Colonic mucosa (tissue), 4 donors: Measurements from ENCODE around the gene FDXACB1. TPM values are rescaled to one million over a fixed set of nuclear protein-coding genes. Genes with fewer than 3 reads are reported as not detected.

Experiments
- DNase-seq: peaks from one replicate; pipeline ENCODE4 v3.0.0-alpha.2; 2020
- H3K27ac ChIP-seq: fragments of 200-600 bp; one replicate; pipeline ENCODE4 v1.8.0; 2021
- H3K27me3 ChIP-seq: fragments of 200-600 bp; one replicate; pipeline ENCODE4 v1.8.0; 2021
- H3K36me3 ChIP-seq: fragments of 200-600 bp; one replicate; pipeline ENCODE4 v1.8.0; 2021
- H3K4me1 ChIP-seq: fragments of 200-600 bp; one replicate; pipeline ENCODE4 v1.8.0; 2021; ENCODE audit warnings: mild to moderate bottlenecking
- H3K4me3 ChIP-seq: fragments of 200-600 bp; one replicate; pipeline ENCODE4 v1.8.0; 2021
- H3K9ac ChIP-seq, 2 donors: one replicate each; pipeline ENCODE4 v1.7.0; 2013; ENCODE audit warnings: control low read depth in 2 of 2, low read depth in 2 of 2, low read length in 2 of 2
- H3K9me3 ChIP-seq: fragments of 200-600 bp; one replicate; pipeline ENCODE4 v1.8.0; 2021
- CTCF ChIP-seq: fragments of 200-600 bp; IDR thresholded peaks from one replicate; pipeline ENCODE4 v1.8.0; 2022; ENCODE audit warnings: antibody characterized with exemption, mild to moderate bottlenecking
- intact Hi-C: fragments of 100-400 bp; cut with DNase I; formaldehyde crosslinking; loops from one replicate; pipeline ENCODE4 v1.14.1; 2022
- total RNA-seq, 2 donors: library from RNA; stranded (reverse); fragmentation: NEBNext Ultra II Directional in 1 of 2; extraction: Animal tissue kit (Norgen Biotek cat#: 25700) in 1 of 2; gene quantifications; one replicate each; pipeline ENCODE4 v1.2.1, GENCODE V29; 2021
- donor health status: healthy.
- donor health status: DM: no; HTN: no; CAD: no.
- donor health status: DM: no; HTN: no; CAD: no.

Gene FDXACB1
- total RNA-seq, 2 donors from 2014 or later = 1.6 to 2.1 TPM

- Histone ChIP-seq H3K9ac (peak within 1 kb of the TSS; percentile 61 to 68), H3K27me3 (no peaks in the 10 kb centered on the region), H3K9me3 (no peaks in the 10 kb centered on the region), H3K36me3 (no peaks in the 10 kb centered on the region), H3K4me1 (no peaks in the 10 kb centered on the region), H3K4me3 (peak within 1 kb of the TSS; percentile 19), H3K27ac (peak within 1 kb of the TSS; percentile 75)
- intact Hi-C loops = no loop called here
- no peak for TF ChIP-seq CTCF
- no peak for DNase-seq
Measured at GRCh38 chr11:111912535-111912934, 33.6 kb upstream of the FDXACB1 start, which contains the start of gene HSPB2. Gene HSPB2, plus strand, starts transcription at chr11:111912734. Its CDS starts 96 bp downstream, at chr11:111912830.

- TF ChIP-seq CTCF = no peak
- intact Hi-C loops = no loop called here
- peak within 1 kb of the TSS; percentile 52 to 59 for H3K9ac ChIP-seq
Measured at GRCh38 chr11:111911563-111912401, 32.8 kb upstream of the FDXACB1 start, which contains the start of gene CRYAB. Gene CRYAB, minus strand, starts transcription at chr11:111911770. Its CDS starts 46 bp downstream, at chr11:111911724.

GRCh38 chr11:111910676-111911562 lies 32.0 kb upstream of the FDXACB1 start:
- no peaks in the 10 kb centered on the region for H3K9me3 ChIP-seq
- intact Hi-C loops = no loop called here
- peak overlapping the region; percentile 10 for H3K4me3 ChIP-seq
- no peaks in the 10 kb centered on the region for H3K4me1 ChIP-seq
- no peaks in the 10 kb centered on the region for H3K36me3 ChIP-seq
- TF ChIP-seq CTCF = no peak
- no peaks in the 10 kb centered on the region for H3K27me3 ChIP-seq
- DNase-seq = no peak
- peak overlapping the region; percentile 37 to 59 for H3K9ac ChIP-seq
- peak overlapping the region; percentile 75 for H3K27ac ChIP-seq

More at GRCh38 chr11:111911563-111912401, 32.8 kb upstream of the FDXACB1 start, which contains the start of gene CRYAB:
- Histone ChIP-seq H3K4me1 (no peaks in the 10 kb centered on the region), H3K9me3 (no peaks in the 10 kb centered on the region), H3K36me3 (no peaks in the 10 kb centered on the region), H3K4me3 (peak within 1 kb of the TSS; percentile 18), H3K27ac (peak within 1 kb of the TSS; percentile 75), H3K27me3 (no peaks in the 10 kb centered on the region)
- DNase-seq = peak; percentile 54

GRCh38 chr11:111909378-111909777 lies 30.4 kb upstream of the FDXACB1 start:
- H3K4me3 ChIP-seq = no peak overlapping the region
- no peaks in the 10 kb centered on the region for H3K4me1 ChIP-seq
- intact Hi-C loops = no loop called here
- H3K9me3 ChIP-seq = no peaks in the 10 kb centered on the region
- DNase-seq = no peak
- no peak overlapping the region for H3K27ac ChIP-seq
- no peaks in the 10 kb centered on the region for H3K27me3 ChIP-seq
- no peak overlapping the region for H3K9ac ChIP-seq
- no peaks in the 10 kb centered on the region for H3K36me3 ChIP-seq
- TF ChIP-seq CTCF = no peak

GRCh38 chr11:111908639-111909305 lies 29.8 kb upstream of the FDXACB1 start:
- H3K9me3 ChIP-seq = no peaks in the 10 kb centered on the region
- no peaks in the 10 kb centered on the region for H3K36me3 ChIP-seq
- no peaks in the 10 kb centered on the region for H3K27me3 ChIP-seq
- H3K4me3 ChIP-seq = no peak overlapping the region
- H3K4me1 ChIP-seq = no peaks in the 10 kb centered on the region
- TF ChIP-seq CTCF = no peak
- no peak overlapping the region for H3K9ac ChIP-seq
- no peak for DNase-seq
- intact Hi-C loops = no loop called here
- H3K27ac ChIP-seq = no peak overlapping the region
